Erythroblast (primary cell): Measurements from ENCODE around the gene ZNF343.

ENCODE experiments used
- DNase-seq, 2 experiments: peaks; one replicate each; lab custom pipeline; 2025; lab: John Stamatoyannopoulos, UW
- GATA1 ChIP-seq: IDR thresholded peaks from 2 replicates; pipeline ENCODE4 v1.6.1; 2011; ENCODE audit warnings: low read depth, mild to moderate bottlenecking, control low read depth, low read length, moderate library complexity
- POLR2A ChIP-seq: IDR thresholded peaks from 2 replicates; pipeline ENCODE4 v1.6.1; 2011; ENCODE audit warnings: mild to moderate bottlenecking, low read length

The ZNF343 gene

DNA sequence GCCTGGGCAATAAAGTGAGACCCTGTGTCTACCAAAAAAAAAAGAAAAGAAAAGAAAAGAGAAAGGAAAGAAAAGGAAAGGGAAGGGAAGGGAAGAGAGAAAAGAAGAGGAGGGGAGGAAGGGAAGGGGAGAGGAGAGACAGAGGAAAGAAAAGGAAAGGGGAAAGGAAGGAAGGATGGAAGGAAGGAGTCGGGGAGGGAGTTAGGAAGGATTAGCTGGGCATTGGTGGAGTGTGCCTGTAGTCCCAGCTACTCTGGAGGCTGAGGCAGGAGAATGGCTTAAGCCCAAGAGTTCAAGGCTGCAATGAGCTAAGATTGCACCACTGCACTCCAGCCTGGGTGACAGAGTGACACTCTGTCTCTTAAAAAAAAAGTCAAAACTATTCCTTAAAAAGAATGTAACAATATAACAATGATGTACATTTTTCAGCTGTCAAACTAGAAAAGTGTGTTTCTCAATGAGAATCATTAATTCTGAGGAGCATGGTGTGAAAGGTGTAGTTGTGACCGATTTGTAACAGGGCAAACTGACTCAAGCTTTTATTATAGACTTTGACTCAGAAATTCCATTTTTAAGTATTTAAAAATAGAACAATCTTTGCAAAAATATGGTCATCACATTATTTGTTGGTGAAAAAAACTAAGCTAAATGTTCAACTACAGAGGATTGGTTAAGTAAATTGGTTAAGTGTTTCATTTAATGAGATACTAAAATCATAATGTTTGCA is 52.8 kb downstream of the ZNF343 start:
- TF ChIP-seq GATA1 (no peak), POLR2A (no peak)
- no peak for DNase-seq

DNA sequence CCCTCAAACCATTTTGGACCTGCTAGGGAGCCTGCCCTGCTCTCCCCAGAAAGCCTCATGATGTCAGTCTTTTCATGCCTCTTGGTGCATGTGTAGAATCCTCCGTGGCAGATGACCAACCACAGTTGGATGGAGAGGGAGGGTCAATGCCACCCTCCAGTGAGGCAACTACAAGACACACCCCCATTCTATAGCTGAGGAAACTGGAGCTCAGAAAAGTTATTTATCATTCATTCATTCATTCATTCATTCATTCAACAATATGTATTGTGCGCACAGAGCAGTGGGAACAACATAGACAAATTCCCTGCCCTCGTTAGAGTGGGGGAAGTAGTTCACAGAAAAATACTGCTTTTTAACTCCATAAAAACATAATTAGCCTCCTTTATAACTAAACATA is 54.9 kb downstream of the ZNF343 start:
- no peak for DNase-seq
- no peak for TF ChIP-seq POLR2A
- no peak for TF ChIP-seq GATA1

GRCh38 chr20:2451939-2452732 is 56.6 kb downstream of the ZNF343 start:
- TF ChIP-seq GATA1: no peak
- no peak for TF ChIP-seq POLR2A
- peak; percentile 56 to 77 for DNase-seq

DNA sequence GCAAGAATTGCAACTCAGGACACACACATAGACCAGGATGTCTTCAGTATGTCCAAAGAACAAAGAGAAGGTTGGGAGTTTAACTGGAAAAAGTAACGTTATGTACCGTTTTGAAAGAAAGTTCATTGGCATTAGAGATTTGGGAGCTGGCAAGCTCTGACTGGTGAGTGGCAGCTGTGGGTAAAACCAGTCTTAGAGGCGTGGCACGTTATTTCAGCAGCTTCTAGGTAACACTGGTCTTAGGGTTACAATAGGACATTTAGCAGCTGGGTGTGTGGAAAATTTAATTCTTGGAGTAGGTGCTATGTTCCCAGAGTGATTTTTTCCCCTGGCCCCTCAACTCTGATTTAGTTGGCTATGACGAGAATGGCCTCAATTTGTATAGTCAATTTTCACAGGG is 57.3 kb downstream of the ZNF343 start:
- no peak for TF ChIP-seq POLR2A
- no peak for TF ChIP-seq GATA1
- DNase-seq: no peak

- DNase-seq: no peak
- TF ChIP-seq POLR2A (no peak), GATA1 (no peak)
These were observed 59.3 kb downstream of the ZNF343 start for GRCh38 chr20:2449386-2449785.

- no peak for TF ChIP-seq POLR2A
- no peak for TF ChIP-seq GATA1
- DNase-seq: no peak
These were observed 61.9 kb downstream of the ZNF343 start for GRCh38 chr20:2446845-2447244.
